C4-2B (cell line): Measurements from ENCODE around the gene CASZ1.
A peak's percentile ranks its signal among the peaks of the same experiment; 100 is the strongest.

Experiments used
- H3K27ac ChIP-seq: fragments of 450-650 bp; 2 replicates; pipeline ENCODE4 v1.5.1; 2017
- CTCF ChIP-seq: fragments of 450-650 bp; conservative IDR thresholded peaks from 2 replicates; pipeline ENCODE4 v1.5.1; 2017; ENCODE audit warnings: mild to moderate bottlenecking
- ZFX ChIP-seq: fragments of 450-650 bp; IDR thresholded peaks from 2 replicates; pipeline ENCODE4 v1.6.1; 2017

The CASZ1 gene

GRCh38 chr1:10647414-10648170 lies 148.9 kb downstream of the CASZ1 start:
- TF ChIP-seq ZFX, result no peak
- TF ChIP-seq CTCF, result no peak
- no peak overlapping the region for H3K27ac ChIP-seq

GRCh38 chr1:10646347-10646861 lies 150.0 kb downstream of the CASZ1 start:
- H3K27ac ChIP-seq, result no peak overlapping the region
- TF ChIP-seq ZFX (no peak), CTCF (no peak)

- peak overlapping the region; percentile 90 for H3K27ac ChIP-seq
- TF ChIP-seq CTCF (no peak), ZFX (no peak)
These were observed 151.9 kb downstream of the CASZ1 start for GRCh38 chr1:10644307-10645128.

- H3K27ac ChIP-seq, result peak overlapping the region; percentile 90
- TF ChIP-seq CTCF (no peak), ZFX (no peak)
These were observed 152.7 kb downstream of the CASZ1 start for GRCh38 chr1:10643607-10644306.

- H3K27ac ChIP-seq, result peak overlapping the region; percentile 90
- TF ChIP-seq ZFX (peak; percentile 44; the same call in 1 of the 2 replicates), CTCF (no peak)
These were observed 153.9 kb downstream of the CASZ1 start for GRCh38 chr1:10642403-10643080.

- H3K27ac ChIP-seq, result peak overlapping the region; percentile 90
These were observed 154.5 kb downstream of the CASZ1 start for GRCh38 chr1:10641976-10642375.

More at GRCh38 chr1:10641976-10642375, 154.5 kb downstream of the CASZ1 start:
- TF ChIP-seq CTCF, result no peak
- no peak for TF ChIP-seq ZFX
